K562 treated with DMSO at 1 percent for 48 hours (cell line): ENCODE measurements around the gene FGB. TPM values are rescaled to one million over a fixed set of nuclear protein-coding genes. Genes with fewer than 3 reads are reported as not detected.

Source experiments
- total RNA-seq: library from RNA; unstranded; fragments of 300-600 nt; gene quantifications from 2 replicates; pipeline ENCODE4 v1.2.3, GENCODE V29; 2022; ENCODE audit warnings: low replicate concordance; ENCODE audit errors: extremely low read depth

The FGB gene
- total RNA-seq, result not detected in 2 replicates

DNA sequence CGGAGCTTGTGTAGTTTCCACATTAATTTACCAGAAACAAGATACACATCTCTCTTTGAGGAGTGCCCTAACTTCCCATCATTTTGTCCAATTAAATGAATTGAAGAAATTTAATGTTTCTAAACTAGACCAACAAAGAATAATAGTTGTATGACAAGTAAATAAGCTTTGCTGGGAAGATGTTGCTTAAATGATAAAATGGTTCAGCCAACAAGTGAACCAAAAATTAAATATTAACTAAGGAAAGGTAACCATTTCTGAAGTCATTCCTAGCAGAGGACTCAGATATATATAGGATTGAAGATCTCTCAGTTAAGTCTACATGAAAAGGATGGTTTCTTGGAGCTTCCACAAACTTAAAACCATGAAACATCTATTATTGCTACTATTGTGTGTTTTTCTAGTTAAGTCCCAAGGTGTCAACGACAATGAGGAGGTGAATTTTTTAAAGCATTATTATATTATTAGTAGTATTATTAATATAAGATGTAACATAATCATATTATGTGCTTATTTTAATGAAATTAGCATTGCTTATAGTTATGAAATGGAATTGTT, at the start of gene FGB:
TSS of gene FGB (plus strand) at position 315 of the 558 bp plus-strand sequence. CDS start at position 323, 8 bp downstream.

DNA sequence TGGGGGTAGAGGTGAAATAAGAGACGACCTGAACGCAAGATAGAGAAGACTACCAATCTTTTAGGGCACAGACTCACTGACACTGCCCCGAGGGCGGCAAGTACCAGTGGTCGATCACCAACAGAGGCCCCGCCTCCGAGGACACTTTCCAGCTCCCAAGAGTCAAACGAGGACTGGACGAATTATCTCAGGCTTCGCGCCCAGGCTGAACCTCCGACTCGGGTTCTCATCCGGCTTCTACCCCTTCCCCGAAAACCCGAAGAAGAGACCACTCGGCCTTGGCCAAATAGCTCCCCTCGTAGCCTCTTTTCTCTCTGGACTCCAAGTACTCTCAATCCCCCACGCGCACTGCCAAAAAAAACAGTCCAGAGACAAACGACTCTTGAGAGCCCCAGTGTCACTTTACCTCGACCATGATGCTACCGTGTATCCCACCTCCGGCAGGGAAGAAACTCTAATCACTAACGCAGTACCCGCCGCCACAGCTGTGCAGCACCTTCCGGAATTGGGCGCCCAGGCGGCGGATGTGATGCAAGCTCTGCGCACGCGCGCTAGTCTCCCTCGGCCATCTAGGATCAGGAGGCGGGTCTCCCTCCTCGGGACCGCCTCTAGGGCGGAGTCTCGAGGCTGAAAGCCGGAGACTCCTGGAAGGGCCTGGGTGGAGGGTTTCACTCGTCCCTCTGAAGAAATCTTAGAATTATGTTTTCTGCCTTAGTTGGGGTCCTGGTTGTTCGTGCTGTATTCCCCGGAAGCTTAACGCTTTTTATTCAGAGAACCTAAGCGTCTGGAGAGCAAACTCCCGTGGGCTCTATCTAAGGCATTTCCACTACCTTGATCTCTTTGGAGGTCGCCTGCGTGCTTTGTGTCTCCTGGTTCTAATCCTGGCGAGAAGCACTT, 12.7 kb upstream of the FGB start, which contains the start of gene PLRG1:
TSS of gene PLRG1 (minus strand) at position 507 of the 897 bp plus-strand sequence. CDS start at position 415, 92 bp downstream.

DNA sequence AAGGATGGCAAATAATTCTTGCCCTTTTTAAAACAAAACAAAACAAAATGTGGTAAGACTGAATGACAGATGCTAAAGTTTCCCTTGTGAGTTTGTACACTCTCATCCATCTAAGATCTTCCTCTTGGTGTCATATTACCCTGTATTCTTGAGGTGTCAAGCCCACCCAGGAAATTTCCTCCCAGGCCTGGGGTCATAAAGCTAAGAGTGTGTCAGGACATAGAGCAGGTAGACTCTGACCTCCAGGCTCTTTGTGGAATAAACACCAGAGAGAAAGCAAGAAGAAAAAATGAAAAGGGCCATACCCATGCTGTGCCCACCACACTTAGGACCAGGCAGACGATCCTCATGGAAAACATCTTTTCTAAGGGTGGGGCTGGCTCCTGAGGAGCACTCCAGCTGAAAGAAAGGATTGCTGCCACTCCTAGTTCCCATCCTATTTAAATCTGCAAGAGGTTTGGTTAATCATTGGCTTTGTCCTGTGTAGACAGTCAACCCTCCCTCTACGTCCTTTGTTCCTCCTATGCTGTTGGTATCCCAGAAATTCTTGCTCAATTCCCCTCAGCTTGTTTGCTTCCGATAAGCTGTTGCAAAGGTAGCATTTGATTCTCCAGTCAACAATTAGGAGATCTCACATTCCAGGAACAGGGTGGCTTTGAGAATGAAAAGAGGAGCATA, 27.7 kb downstream of the FGB start, which contains the start of gene FGA:
TSS of gene FGA (minus strand) at position 414 of the 678 bp plus-strand sequence. CDS start at position 359, 55 bp downstream.

DNA sequence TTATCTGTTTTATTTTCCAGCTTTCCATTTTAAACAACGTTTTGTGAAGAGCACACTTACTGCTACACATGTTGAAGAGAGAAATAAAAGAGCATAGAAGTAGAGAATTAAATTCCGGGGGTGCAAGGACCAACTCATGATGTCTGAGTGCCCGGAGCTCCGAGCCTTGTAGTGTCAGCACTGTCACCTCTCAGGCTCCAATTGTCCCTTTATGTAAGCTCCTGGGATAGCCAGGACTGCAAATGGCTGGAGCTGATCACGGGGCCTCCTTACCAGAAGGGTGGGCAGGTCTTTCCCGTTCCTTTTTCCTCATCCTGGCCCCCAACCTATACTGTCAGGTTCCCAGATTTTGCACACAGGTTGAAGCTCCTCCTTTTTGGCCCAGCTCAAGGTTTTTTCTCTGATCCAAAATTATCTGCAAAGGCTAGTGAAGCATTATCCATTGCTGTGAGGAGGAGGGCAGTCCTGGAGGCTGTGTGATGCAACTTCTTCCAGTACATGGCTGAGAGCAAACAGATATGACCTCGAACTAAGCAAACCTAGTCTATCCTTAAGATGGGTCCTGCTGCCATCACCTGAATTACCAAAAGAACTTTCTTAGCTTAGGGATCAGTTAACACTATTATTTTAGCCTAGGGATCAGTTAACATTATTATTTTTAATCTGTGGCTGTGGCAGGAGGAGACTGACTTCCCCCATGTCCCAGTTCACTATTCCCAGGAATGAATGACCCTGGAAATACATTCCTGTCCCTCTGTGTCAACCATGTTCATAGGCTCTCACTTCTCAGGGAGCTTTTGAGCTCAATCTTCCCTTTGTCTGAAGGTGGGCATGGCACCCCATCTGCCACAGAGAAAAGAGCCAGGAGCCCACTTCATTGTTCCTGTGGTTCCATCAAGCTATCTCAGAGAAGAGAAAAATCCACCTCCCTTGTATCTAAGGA, 49.9 kb downstream of the FGB start, which contains the start of gene FGG:
TSS of gene FGG (minus strand) at position 185 of the 943 bp plus-strand sequence. CDS start at position 138, 47 bp downstream.

Other genes starting within 250 kb of the FGB start
- gene DCHS2, start 71.2 kb upstream of the FGB start, total RNA-seq, result not detected in 2 replicates
- gene PLRG1, start 12.6 kb upstream of the FGB start, total RNA-seq, result not detected in 2 replicates
- gene FGA, start 27.7 kb downstream of the FGB start, total RNA-seq, result not detected in 2 replicates
- gene FGG, start 49.6 kb downstream of the FGB start, total RNA-seq, result not detected in 2 replicates
- gene LRAT, start 181.0 kb downstream of the FGB start, total RNA-seq, result not detected in 2 replicates
- gene RBM46, start 218.3 kb downstream of the FGB start, total RNA-seq, result not detected in 2 replicates